HepG2 (cell line): ENCODE results near the gene NAPB. TPM values are rescaled to one million over a fixed set of nuclear protein-coding genes. Genes with fewer than 3 reads are reported as not detected.

Source experiments
- CAMTA2 ChIP-seq: sonication (generic); formaldehyde crosslinking; IDR thresholded peaks from 2 replicates; pipeline ENCODE4 v1.4.0; 2020; ENCODE audit warnings: mild to moderate bottlenecking, missing genetic modification reagents, borderline replicate concordance
- ETV6 ChIP-seq: sonication (generic); formaldehyde crosslinking; conservative IDR thresholded peaks from 2 replicates; pipeline ENCODE4 v1.4.0; 2020; ENCODE audit warnings: missing genetic modification reagents
- ZIK1 ChIP-seq: sonication (generic); formaldehyde crosslinking; IDR thresholded peaks from 2 replicates; pipeline ENCODE4 v1.5.0; 2020; ENCODE audit warnings: mild to moderate bottlenecking, low read depth, missing genetic modification reagents, borderline replicate concordance
- polyA plus RNA-seq, 8 experiments: library from polyadenylated mRNA; depleted of rRNA in 3 of 8; stranded (reverse) in 7 of 8; unstranded in 1 of 8; fragments of >200 nt; fragmentation: Illumina TruSeq in 4 of 8; extraction: Trizol in 4 of 8; gene quantifications; 2 replicates each; pipeline versions ENCODE4 v1.2.1 to v1.2.3, GENCODE V29; 2011 to 2016; ENCODE audit warnings: low read depth in 4 of 8, missing spikeins in 1 of 8, mixed read lengths in 1 of 8; ENCODE audit not compliant: insufficient read depth in 1 of 8
- total RNA-seq, 5 experiments: library from RNA; depleted of rRNA; stranded (reverse); fragments of >200 nt; fragmentation: Illumina TruSeq; extraction: Trizol; gene quantifications; 2 replicates each; pipeline ENCODE4 v1.2.3, GENCODE V29; 2016; ENCODE audit warnings: low read depth in 1 of 5
- TF ChIP-seq, protein P1 (sequence below): sonication (generic); formaldehyde crosslinking; IDR thresholded peaks from 2 replicates; pipeline ENCODE4 v1.4.0; 2020; ENCODE audit warnings: low read depth, missing genetic modification reagents
- TF ChIP-seq, protein P2 (sequence below): sonication (generic); formaldehyde crosslinking; conservative IDR thresholded peaks from 2 replicates; pipeline ENCODE4 v1.4.0; 2020; ENCODE audit warnings: mild to moderate bottlenecking, missing genetic modification reagents, moderate library complexity

The NAPB gene
- total and polyA plus RNA-seq, 2 of the 13 experiments (the other 11 are each of a cell fraction or from before 2014, with no cell fraction given), result 15.2 to 16.1 TPM

GRCh38 chr20:23340524-23340923 is 80.8 kb downstream of the NAPB start (continued):
- TF ChIP-seq, protein P1, sequence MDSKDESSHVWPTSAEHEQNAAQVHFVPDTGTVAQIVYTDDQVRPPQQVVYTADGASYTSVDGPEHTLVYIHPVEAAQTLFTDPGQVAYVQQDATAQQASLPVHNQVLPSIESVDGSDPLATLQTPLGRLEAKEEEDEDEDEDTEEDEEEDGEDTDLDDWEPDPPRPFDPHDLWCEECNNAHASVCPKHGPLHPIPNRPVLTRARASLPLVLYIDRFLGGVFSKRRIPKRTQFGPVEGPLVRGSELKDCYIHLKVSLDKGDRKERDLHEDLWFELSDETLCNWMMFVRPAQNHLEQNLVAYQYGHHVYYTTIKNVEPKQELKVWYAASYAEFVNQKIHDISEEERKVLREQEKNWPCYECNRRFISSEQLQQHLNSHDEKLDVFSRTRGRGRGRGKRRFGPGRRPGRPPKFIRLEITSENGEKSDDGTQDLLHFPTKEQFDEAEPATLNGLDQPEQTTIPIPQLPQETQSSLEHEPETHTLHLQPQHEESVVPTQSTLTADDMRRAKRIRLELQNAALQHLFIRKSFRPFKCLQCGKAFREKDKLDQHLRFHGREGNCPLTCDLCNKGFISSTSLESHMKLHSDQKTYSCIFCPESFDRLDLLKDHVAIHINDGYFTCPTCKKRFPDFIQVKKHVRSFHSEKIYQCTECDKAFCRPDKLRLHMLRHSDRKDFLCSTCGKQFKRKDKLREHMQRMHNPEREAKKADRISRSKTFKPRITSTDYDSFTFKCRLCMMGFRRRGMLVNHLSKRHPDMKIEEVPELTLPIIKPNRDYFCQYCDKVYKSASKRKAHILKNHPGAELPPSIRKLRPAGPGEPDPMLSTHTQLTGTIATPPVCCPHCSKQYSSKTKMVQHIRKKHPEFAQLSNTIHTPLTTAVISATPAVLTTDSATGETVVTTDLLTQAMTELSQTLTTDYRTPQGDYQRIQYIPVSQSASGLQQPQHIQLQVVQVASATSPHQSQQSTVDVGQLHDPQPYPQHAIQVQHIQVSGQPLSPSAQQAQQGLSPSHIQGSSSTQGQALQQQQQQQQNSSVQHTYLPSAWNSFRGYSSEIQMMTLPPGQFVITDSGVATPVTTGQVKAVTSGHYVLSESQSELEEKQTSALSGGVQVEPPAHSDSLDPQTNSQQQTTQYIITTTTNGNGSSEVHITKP (CRISPR knock-in tag), result no peak
- TF ChIP-seq CAMTA2 (no peak), ETV6 (CRISPR knock-in tag) (no peak), ZIK1 (CRISPR knock-in tag) (no peak)
- TF ChIP-seq, protein P2, sequence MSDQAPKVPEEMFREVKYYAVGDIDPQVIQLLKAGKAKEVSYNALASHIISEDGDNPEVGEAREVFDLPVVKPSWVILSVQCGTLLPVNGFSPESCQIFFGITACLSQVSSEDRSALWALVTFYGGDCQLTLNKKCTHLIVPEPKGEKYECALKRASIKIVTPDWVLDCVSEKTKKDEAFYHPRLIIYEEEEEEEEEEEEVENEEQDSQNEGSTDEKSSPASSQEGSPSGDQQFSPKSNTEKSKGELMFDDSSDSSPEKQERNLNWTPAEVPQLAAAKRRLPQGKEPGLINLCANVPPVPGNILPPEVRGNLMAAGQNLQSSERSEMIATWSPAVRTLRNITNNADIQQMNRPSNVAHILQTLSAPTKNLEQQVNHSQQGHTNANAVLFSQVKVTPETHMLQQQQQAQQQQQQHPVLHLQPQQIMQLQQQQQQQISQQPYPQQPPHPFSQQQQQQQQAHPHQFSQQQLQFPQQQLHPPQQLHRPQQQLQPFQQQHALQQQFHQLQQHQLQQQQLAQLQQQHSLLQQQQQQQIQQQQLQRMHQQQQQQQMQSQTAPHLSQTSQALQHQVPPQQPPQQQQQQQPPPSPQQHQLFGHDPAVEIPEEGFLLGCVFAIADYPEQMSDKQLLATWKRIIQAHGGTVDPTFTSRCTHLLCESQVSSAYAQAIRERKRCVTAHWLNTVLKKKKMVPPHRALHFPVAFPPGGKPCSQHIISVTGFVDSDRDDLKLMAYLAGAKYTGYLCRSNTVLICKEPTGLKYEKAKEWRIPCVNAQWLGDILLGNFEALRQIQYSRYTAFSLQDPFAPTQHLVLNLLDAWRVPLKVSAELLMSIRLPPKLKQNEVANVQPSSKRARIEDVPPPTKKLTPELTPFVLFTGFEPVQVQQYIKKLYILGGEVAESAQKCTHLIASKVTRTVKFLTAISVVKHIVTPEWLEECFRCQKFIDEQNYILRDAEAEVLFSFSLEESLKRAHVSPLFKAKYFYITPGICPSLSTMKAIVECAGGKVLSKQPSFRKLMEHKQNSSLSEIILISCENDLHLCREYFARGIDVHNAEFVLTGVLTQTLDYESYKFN (CRISPR knock-in tag), result no peak
